ENCODE data around the gene HRCT1.
"Not testable (repeated sequence)": the region's sequence is repeated elsewhere in the genome, so short reads cannot be mapped to it uniquely, and the experiment has no call there.

Gene HRCT1

DNA sequence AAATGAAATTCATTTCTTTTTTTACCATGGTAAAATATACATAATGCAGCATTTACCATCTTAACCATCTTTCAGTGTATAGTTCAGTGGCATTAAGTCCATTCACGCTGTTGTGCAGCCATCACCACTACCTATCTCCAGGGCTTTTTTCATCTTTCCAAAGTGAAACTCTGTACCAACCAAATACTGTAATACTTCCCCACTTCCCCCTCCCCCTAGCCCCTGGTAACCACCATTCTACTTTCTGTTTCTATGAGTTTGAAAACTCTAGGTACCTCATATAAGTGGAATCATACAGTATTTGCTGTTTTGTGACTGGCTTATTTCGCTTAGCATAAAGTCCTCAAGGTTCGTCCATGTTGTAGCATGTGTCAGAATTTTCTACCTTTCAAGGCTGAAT is 26.7 kb downstream of the HRCT1 start:
- H3K36me3 ChIP-seq (ENCODE audit: low read length), result no peaks in the 10 kb centered on the region
- H2AFZ ChIP-seq (ENCODE audit: low read depth, low read length, severe bottlenecking), result no peak overlapping the region
- H3K27me3 ChIP-seq (ENCODE audit: low read length), result no peaks in the 10 kb centered on the region
- no peaks in the 10 kb centered on the region for H3K9me2 ChIP-seq (replicated peaks; ENCODE audit: insufficient read depth, low read length)
- H3K9me3 ChIP-seq (ENCODE audit: insufficient read depth, low read length), result no peaks in the 10 kb centered on the region
- no peaks in the 10 kb centered on the region for H4K20me1 ChIP-seq (ENCODE audit: low read depth, low read length)
- no peak overlapping the region for H3K4me3 ChIP-seq (ENCODE audit: insufficient read depth, low read length, poor library complexity, severe bottlenecking)
- H3K79me2 ChIP-seq (ENCODE audit: insufficient read depth, low read length), result no peaks in the 10 kb centered on the region
- H3K27ac ChIP-seq (ENCODE audit: low read depth, low read length), result no peak overlapping the region
- no peaks in the 10 kb centered on the region for H3F3A ChIP-seq (ENCODE audit: insufficient read depth)
- TF ChIP-seq, protein P1, sequence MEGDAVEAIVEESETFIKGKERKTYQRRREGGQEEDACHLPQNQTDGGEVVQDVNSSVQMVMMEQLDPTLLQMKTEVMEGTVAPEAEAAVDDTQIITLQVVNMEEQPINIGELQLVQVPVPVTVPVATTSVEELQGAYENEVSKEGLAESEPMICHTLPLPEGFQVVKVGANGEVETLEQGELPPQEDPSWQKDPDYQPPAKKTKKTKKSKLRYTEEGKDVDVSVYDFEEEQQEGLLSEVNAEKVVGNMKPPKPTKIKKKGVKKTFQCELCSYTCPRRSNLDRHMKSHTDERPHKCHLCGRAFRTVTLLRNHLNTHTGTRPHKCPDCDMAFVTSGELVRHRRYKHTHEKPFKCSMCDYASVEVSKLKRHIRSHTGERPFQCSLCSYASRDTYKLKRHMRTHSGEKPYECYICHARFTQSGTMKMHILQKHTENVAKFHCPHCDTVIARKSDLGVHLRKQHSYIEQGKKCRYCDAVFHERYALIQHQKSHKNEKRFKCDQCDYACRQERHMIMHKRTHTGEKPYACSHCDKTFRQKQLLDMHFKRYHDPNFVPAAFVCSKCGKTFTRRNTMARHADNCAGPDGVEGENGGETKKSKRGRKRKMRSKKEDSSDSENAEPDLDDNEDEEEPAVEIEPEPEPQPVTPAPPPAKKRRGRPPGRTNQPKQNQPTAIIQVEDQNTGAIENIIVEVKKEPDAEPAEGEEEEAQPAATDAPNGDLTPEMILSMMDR (IDR thresholded peaks at IDR 0.05; ENCODE audit: insufficient read depth, low read length, poor library complexity, severe bottlenecking), result no peak
- no peak for TF ChIP-seq EZH2phosphoT487 (conservative IDR thresholded peaks at IDR 0.05; ENCODE audit: low read length)
- no peak overlapping the region for H3K4me2 ChIP-seq (ENCODE audit: low read depth, low read length, poor library complexity, severe bottlenecking)
- no peak overlapping the region for H3K9ac ChIP-seq (ENCODE audit: low read length)

DNA sequence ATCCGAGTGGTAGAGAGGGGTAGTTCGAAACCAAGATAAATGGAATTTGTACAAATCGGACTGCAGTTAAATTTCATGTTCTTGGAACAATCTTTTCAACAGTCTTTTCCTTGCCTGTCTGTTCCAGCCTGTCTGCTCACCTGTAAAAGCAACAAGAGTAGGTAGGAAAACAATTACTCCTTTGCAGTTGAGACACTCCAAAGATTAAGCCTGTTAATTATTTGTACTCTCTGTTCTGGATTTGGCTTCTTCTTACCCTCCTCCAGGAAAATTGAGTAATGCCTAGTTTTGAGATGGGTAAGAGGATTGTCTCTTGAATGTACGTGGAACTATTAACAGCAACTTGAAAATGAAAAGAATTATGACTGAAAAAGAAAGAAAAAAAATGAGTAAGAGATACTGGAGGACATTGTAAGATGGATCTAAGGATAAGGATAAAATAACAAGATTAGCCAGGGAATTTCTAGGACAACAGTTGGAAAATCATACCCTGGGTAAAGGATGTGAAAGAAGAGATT is 27.6 kb downstream of the HRCT1 start:
- Histone ChIP-seq H3K4me3 (ENCODE audit: insufficient read depth, low read length, poor library complexity, severe bottlenecking) (no peak overlapping the region), H3K4me2 (ENCODE audit: low read depth, low read length, poor library complexity, severe bottlenecking) (no peak overlapping the region), H3K9me2 (replicated peaks; ENCODE audit: insufficient read depth, low read length) (no peaks in the 10 kb centered on the region), H3K27me3 (ENCODE audit: low read length) (no peaks in the 10 kb centered on the region), H2AFZ (ENCODE audit: low read depth, low read length, severe bottlenecking) (no peak overlapping the region), H3K27ac (ENCODE audit: low read depth, low read length) (no peak overlapping the region), H4K20me1 (ENCODE audit: low read depth, low read length) (no peaks in the 10 kb centered on the region), H3F3A (ENCODE audit: insufficient read depth) (no peaks in the 10 kb centered on the region), H3K9ac (ENCODE audit: low read length) (no peak overlapping the region), H3K36me3 (ENCODE audit: low read length) (no peaks in the 10 kb centered on the region), H3K9me3 (ENCODE audit: insufficient read depth, low read length) (no peaks in the 10 kb centered on the region), H3K79me2 (ENCODE audit: insufficient read depth, low read length) (no peaks in the 10 kb centered on the region)
- no peak for TF ChIP-seq EZH2phosphoT487 (conservative IDR thresholded peaks at IDR 0.05; ENCODE audit: low read length)
- TF ChIP-seq, protein P1 (IDR thresholded peaks at IDR 0.05; ENCODE audit: insufficient read depth, low read length, poor library complexity, severe bottlenecking), result no peak

DNA sequence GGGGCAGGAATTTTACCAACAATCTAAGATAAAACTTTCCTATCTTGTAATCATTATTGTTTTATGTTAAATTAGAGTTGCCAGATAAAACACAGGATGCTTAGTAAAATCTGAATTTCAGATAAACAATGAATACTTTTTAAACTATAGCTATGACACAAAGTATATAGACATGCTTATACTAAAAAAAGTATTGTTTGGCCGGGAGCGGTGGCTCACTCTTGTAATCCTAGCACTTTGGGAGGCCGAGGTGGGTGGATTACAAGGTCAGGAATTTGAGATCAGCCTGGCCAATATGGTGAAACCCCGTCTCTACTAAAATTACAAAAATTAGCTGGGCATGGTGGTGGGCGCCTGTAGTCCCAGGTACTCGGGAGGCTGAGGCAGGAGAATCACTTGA is 28.1 kb downstream of the HRCT1 start:
- not testable (repeated sequence) for H3K9me3 ChIP-seq (ENCODE audit: insufficient read depth, low read length); H3K36me3 ChIP-seq (ENCODE audit: low read length); H4K20me1 ChIP-seq (ENCODE audit: low read depth, low read length); H2AFZ ChIP-seq (ENCODE audit: low read depth, low read length, severe bottlenecking); H3K4me2 ChIP-seq (ENCODE audit: low read depth, low read length, poor library complexity, severe bottlenecking); H3K79me2 ChIP-seq (ENCODE audit: insufficient read depth, low read length); H3K27ac ChIP-seq (ENCODE audit: low read depth, low read length); H3K27me3 ChIP-seq (ENCODE audit: low read length); H3K4me3 ChIP-seq (ENCODE audit: insufficient read depth, low read length, poor library complexity, severe bottlenecking); H3K9ac ChIP-seq (ENCODE audit: low read length); H3K9me2 ChIP-seq (replicated peaks; ENCODE audit: insufficient read depth, low read length); H3F3A ChIP-seq (ENCODE audit: insufficient read depth)

DNA sequence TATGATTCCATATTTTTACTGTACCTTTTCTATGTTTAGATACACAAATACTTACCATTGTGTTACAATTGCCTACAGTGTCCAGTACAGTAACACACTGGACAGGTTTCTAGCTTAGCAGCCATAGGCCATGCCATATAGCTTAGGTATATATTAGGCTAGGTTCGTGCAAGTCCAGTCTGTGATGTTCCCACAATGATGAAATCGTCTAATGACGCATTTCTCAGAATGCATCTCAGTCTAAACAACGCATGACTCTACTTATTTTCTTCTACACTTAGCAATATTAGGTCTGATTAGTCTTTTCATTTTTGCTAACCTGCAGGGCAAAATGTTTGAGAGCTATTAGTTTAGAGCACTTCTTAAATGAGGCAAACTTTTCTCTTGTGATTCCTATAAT is 29.3 kb downstream of the HRCT1 start:
- Histone ChIP-seq H3K79me2 (ENCODE audit: insufficient read depth, low read length) (no peaks in the 10 kb centered on the region), H4K20me1 (ENCODE audit: low read depth, low read length) (no peaks in the 10 kb centered on the region), H3K4me2 (ENCODE audit: low read depth, low read length, poor library complexity, severe bottlenecking) (no peak overlapping the region), H3K27ac (ENCODE audit: low read depth, low read length) (no peak overlapping the region), H3K9ac (ENCODE audit: low read length) (no peak overlapping the region), H2AFZ (ENCODE audit: low read depth, low read length, severe bottlenecking) (no peak overlapping the region), H3K27me3 (ENCODE audit: low read length) (no peaks in the 10 kb centered on the region), H3K9me3 (ENCODE audit: insufficient read depth, low read length) (no peaks in the 10 kb centered on the region), H3K9me2 (replicated peaks; ENCODE audit: insufficient read depth, low read length) (no peaks in the 10 kb centered on the region), H3K4me3 (ENCODE audit: insufficient read depth, low read length, poor library complexity, severe bottlenecking) (no peak overlapping the region), H3F3A (ENCODE audit: insufficient read depth) (no peaks in the 10 kb centered on the region), H3K36me3 (ENCODE audit: low read length) (no peaks in the 10 kb centered on the region)
- TF ChIP-seq EZH2phosphoT487 (conservative IDR thresholded peaks at IDR 0.05; ENCODE audit: low read length), result no peak
- TF ChIP-seq, protein P1 (IDR thresholded peaks at IDR 0.05; ENCODE audit: insufficient read depth, low read length, poor library complexity, severe bottlenecking), result no peak
